CD4-positive, CD25-positive, alpha-beta regulatory T cell (primary cell): ENCODE results near the gene TSPAN4. TPM values are rescaled to one million over a fixed set of nuclear protein-coding genes. Genes with fewer than 3 reads are reported as not detected.

Experiments used
- polyA plus RNA-seq, 4 donors: library from polyadenylated mRNA; unstranded; fragments of 300-500 nt; fragmentation: Illumina TruSeq; gene quantifications; one replicate each; pipeline ENCODE4 v1.2.3, GENCODE V29; 2021
- total RNA-seq: library from RNA; stranded (reverse); gene quantifications from one replicate; pipeline ENCODE4 v1.2.3, GENCODE V29; 2022

TSPAN4 gene
- total and polyA plus RNA-seq, 5 donors from 2014 or later = 1.2 to 2.2 (median 1.6) TPM

Other genes starting within 250 kb of the TSPAN4 start
- gene IRF7, start 226.9 kb upstream of the TSPAN4 start, total RNA-seq = 120 TPM
- gene IRF7, start 226.9 kb upstream of the TSPAN4 start, polyA plus RNA-seq = 10 to 100 TPM; 27.2 to 38.9 (median 28.6) TPM
- gene CDHR5, start 217.9 kb upstream of the TSPAN4 start, total RNA-seq = not detected
- not detected for gene CDHR5, start 217.9 kb upstream of the TSPAN4 start, polyA plus RNA-seq
- gene SCT, start 215.7 kb upstream of the TSPAN4 start, total RNA-seq = not detected
- gene SCT, start 215.7 kb upstream of the TSPAN4 start, polyA plus RNA-seq = not detected
- not detected for gene DRD4, start 205.6 kb upstream of the TSPAN4 start, total RNA-seq
- not detected for gene DRD4, start 205.6 kb upstream of the TSPAN4 start, polyA plus RNA-seq
- 84.1 TPM for gene DEAF1, start 147.6 kb upstream of the TSPAN4 start, total RNA-seq
- gene DEAF1, start 147.6 kb upstream of the TSPAN4 start, polyA plus RNA-seq = 10 to 100 TPM; 33.5 to 46.5 (median 37.4) TPM
- gene TMEM80, start 147.0 kb upstream of the TSPAN4 start, total RNA-seq = 26.3 TPM
- gene TMEM80, start 147.0 kb upstream of the TSPAN4 start, polyA plus RNA-seq = 10 to 100 TPM; 24.5 to 35.0 (median 27.0) TPM
- 11.2 TPM for gene EPS8L2, start 136.6 kb upstream of the TSPAN4 start, total RNA-seq
- gene EPS8L2, start 136.6 kb upstream of the TSPAN4 start, polyA plus RNA-seq = 10 to 100 TPM; 17.4 to 19.4 (median 18.3) TPM
- gene TALDO1, start 95.4 kb upstream of the TSPAN4 start, total RNA-seq = 68.3 TPM
- 100 to 1,000 TPM; 227 to 274 (median 240) TPM for gene TALDO1, start 95.4 kb upstream of the TSPAN4 start, polyA plus RNA-seq
- gene GATD1, start 65.4 kb upstream of the TSPAN4 start, total RNA-seq = 42.1 TPM
- gene GATD1, start 65.4 kb upstream of the TSPAN4 start, polyA plus RNA-seq = 1 to 10 TPM; 3.6 to 5.5 (median 4.8) TPM
- gene CEND1, start 52.8 kb upstream of the TSPAN4 start, total RNA-seq = not detected
- under 1 TPM in 3 of 4 donors, not detected in 1; 0.47 to 0.67 (median 0.49) TPM for gene CEND1, start 52.8 kb upstream of the TSPAN4 start, polyA plus RNA-seq
- gene SLC25A22, start 44.6 kb upstream of the TSPAN4 start, total RNA-seq = 20.3 TPM
- gene SLC25A22, start 44.6 kb upstream of the TSPAN4 start, polyA plus RNA-seq = 1 to 10 TPM; 5.3 to 6.6 (median 6.4) TPM
- gene PIDD1, start 37.6 kb upstream of the TSPAN4 start, total RNA-seq = 31.7 TPM
- 1 to 10 TPM; 1.8 to 6.7 (median 4.3) TPM for gene PIDD1, start 37.6 kb upstream of the TSPAN4 start, polyA plus RNA-seq
- gene RPLP2, start 32.9 kb upstream of the TSPAN4 start, total RNA-seq = 2,852 TPM
- gene RPLP2, start 32.9 kb upstream of the TSPAN4 start, polyA plus RNA-seq = 1,000 to 10,000 TPM; 2,313 to 3,705 (median 3,130) TPM
- gene PNPLA2, start 23.9 kb upstream of the TSPAN4 start, total RNA-seq = 195 TPM
- 10 to 100 TPM; 23.9 to 28.0 (median 24.6) TPM for gene PNPLA2, start 23.9 kb upstream of the TSPAN4 start, polyA plus RNA-seq
- gene CRACR2B, start 14.9 kb upstream of the TSPAN4 start, total RNA-seq = 1.2 TPM
- gene CRACR2B, start 14.9 kb upstream of the TSPAN4 start, polyA plus RNA-seq = under 1 TPM in 3 of 4 donors, not detected in 1; 0.11 to 0.24 (median 0.18) TPM
- gene CD151, start 9.9 kb upstream of the TSPAN4 start, total RNA-seq = 20.7 TPM
- gene CD151, start 9.9 kb upstream of the TSPAN4 start, polyA plus RNA-seq = 10 to 100 TPM in 2 of 4 donors, 1 to 10 TPM in 2; 5.5 to 15.9 (median 8.8) TPM
- 43.1 TPM for gene POLR2L, start 323 bp upstream of the TSPAN4 start, total RNA-seq
- 100 to 1,000 TPM in 1 of 4 donors, 10 to 100 TPM in 3; 62.7 to 101 (median 75.3) TPM for gene POLR2L, start 323 bp upstream of the TSPAN4 start, polyA plus RNA-seq
- gene CHID1, start 68.0 kb downstream of the TSPAN4 start, total RNA-seq = 28.7 TPM
- gene CHID1, start 68.0 kb downstream of the TSPAN4 start, polyA plus RNA-seq = 10 to 100 TPM; 40.2 to 50.6 (median 47.7) TPM
- gene AP2A2, start 83.0 kb downstream of the TSPAN4 start, total RNA-seq = 85.9 TPM
- 10 to 100 TPM in 1 of 4 donors, 1 to 10 TPM in 3; 6.2 to 10.2 (median 7.0) TPM for gene AP2A2, start 83.0 kb downstream of the TSPAN4 start, polyA plus RNA-seq
- not detected for gene MUC6, start 193.9 kb downstream of the TSPAN4 start, total RNA-seq
- gene MUC6, start 193.9 kb downstream of the TSPAN4 start, polyA plus RNA-seq = under 1 TPM in 1 of 4 donors, not detected in 3; 0.23 TPM
- not detected for gene MUC2, start 232.0 kb downstream of the TSPAN4 start, total RNA-seq
- not detected for gene MUC2, start 232.0 kb downstream of the TSPAN4 start, polyA plus RNA-seq